Activated T-helper 1 cell treated with anti-CD3 and anti-CD28 coated beads, Interleukin-12 subunit alpha, Interleukin-12 subunit beta, Interleukin-2, Interleukin-4 antibody, amounts not matched to agents 30 ng/mL and 10 ng/mL and 1 ng/mL, durations not matched to agents 14 hours and 24 hours and 36 hours (primary cell): Measurements from ENCODE around the gene TRPV2. TPM values are rescaled to one million over a fixed set of nuclear protein-coding genes. Genes with fewer than 3 reads are reported as not detected.
"Not testable (repeated sequence)": the region's sequence is repeated elsewhere in the genome, so short reads cannot be mapped to it uniquely, and the experiment has no call there.

Experiments
- DNase-seq: peaks from one replicate; pipeline ENCODE4 v3.0.0; 2021; ENCODE audit warnings: low spot score
- H3K27ac Mint-ChIP-seq: one replicate; pipeline ENCODE4 v1.8.0; 2021; ENCODE audit warnings: mild to moderate bottlenecking, mixed read lengths
- H3K27me3 Mint-ChIP-seq: one replicate; pipeline ENCODE4 v1.8.0; 2022; ENCODE audit warnings: mild to moderate bottlenecking, moderate library complexity, mixed read lengths; ENCODE audit not compliant: insufficient read depth
- H3K36me3 Mint-ChIP-seq: one replicate; pipeline ENCODE4 v1.8.0; 2021; ENCODE audit warnings: low read depth, mixed read lengths
- H3K4me1 Mint-ChIP-seq: one replicate; pipeline ENCODE4 v1.8.0; 2021; ENCODE audit warnings: low read depth, mixed read lengths
- H3K4me3 Mint-ChIP-seq: one replicate; pipeline ENCODE4 v1.8.0; 2021; ENCODE audit warnings: mild to moderate bottlenecking, moderate library complexity, mixed read lengths
- H3K9me3 Mint-ChIP-seq: one replicate; pipeline ENCODE4 v1.8.0; 2021; ENCODE audit warnings: mixed read lengths
- intact Hi-C: fragments of 100-400 bp; cut with micrococcal nuclease; formaldehyde crosslinking; loops from one replicate; pipeline ENCODE4 v1.15.1; 2024
- total RNA-seq: library from RNA; stranded (reverse); gene quantifications from 2 replicates; pipeline ENCODE4 v1.2.3, GENCODE V29; 2022

TRPV2 gene
- total RNA-seq, 1 donor from 2014 or later, result 42.2 TPM

GRCh38 chr17:16384557-16384956 lies 30.8 kb upstream of the TRPV2 start:
- Mint-ChIP-seq H3K4me3 (peak overlapping the region; percentile 55), H3K27ac (no peak overlapping the region), H3K27me3 (peaks cover 8% of the 10 kb centered on the region), H3K9me3 (no peaks in the 10 kb centered on the region), H3K4me1 (peaks cover 41% of the 10 kb centered on the region), H3K36me3 (peaks cover 32% of the 10 kb centered on the region)
- intact Hi-C loops, result no loop called here
- DNase-seq, result no peak

DNA sequence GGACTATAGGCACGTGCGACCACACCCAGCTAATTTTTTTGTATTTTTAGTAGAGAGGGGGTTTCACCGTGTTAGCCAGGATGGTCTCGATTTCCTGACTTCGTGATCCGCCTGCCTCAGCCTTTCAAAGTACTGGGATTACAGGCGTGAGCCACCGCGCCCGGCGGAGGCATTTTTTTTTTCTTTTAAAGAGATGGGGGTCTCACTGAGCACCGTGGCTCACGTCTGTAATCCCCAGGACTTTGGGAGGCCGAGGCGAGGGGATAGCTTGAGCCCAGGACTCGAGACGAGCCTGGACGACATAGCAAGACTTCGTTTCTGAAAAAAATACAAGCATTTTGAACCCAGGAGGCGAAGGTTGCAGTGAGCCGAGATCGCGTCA lies 29.3 kb upstream of the TRPV2 start:
- not testable (repeated sequence) for H3K9me3 Mint-ChIP-seq, DNase-seq, H3K27ac Mint-ChIP-seq
- Mint-ChIP-seq H3K4me3 (peak overlapping the region; percentile 87), H3K36me3 (peaks cover 32% of the 10 kb centered on the region), H3K4me1 (peaks cover 36% of the 10 kb centered on the region), H3K27me3 (peaks cover 14% of the 10 kb centered on the region)
- intact Hi-C loops, result loop anchor here (1.0 kb wide), 2 partner anchors 30 to 135 kb away; no protein-coding TSS in a partner anchor

GRCh38 chr17:16391451-16391850 lies 23.9 kb upstream of the TRPV2 start:
- Mint-ChIP-seq H3K36me3 (no peaks in the 10 kb centered on the region), H3K27ac (no peak overlapping the region), H3K4me1 (peaks cover 10% of the 10 kb centered on the region), H3K4me3 (no peak overlapping the region), H3K9me3 (no peaks in the 10 kb centered on the region), H3K27me3 (peaks cover 21% of the 10 kb centered on the region)
- DNase-seq, result no peak
- intact Hi-C loops, result no loop called here

DNA sequence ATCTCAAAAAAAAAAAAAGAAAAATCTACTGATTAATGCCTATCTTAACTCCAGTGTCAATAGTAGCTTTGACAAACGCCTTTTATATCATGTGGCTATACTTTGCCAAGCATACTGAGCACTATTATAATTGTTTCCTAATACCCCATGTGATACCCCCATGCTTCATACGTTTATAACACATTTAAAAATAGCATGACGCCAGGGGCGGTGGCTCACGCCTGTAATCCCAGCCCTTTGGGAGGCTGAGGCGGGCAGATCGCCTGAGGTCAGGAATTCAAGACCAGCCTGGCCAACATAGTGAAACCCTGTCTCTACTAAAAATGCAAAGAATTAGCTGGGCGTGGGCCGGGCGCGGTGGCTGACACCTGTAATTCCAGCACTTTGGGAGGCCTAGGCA lies 22.9 kb upstream of the TRPV2 start:
- H3K36me3 Mint-ChIP-seq, DNase-seq, H3K27ac Mint-ChIP-seq, intact Hi-C loops, H3K4me1 Mint-ChIP-seq, H3K9me3 Mint-ChIP-seq, H3K4me3 Mint-ChIP-seq: not testable (repeated sequence)
- peaks cover 17% of the 10 kb centered on the region for H3K27me3 Mint-ChIP-seq

GRCh38 chr17:16395887-16396286 lies 19.5 kb upstream of the TRPV2 start:
- DNase-seq, H3K4me3 Mint-ChIP-seq, H3K36me3 Mint-ChIP-seq, H3K27ac Mint-ChIP-seq, intact Hi-C loops, H3K9me3 Mint-ChIP-seq: not testable (repeated sequence)
- peaks cover 10% of the 10 kb centered on the region for H3K4me1 Mint-ChIP-seq
- H3K27me3 Mint-ChIP-seq, result peaks cover 11% of the 10 kb centered on the region

GRCh38 chr17:16396693-16397092 lies 18.7 kb upstream of the TRPV2 start:
- peaks cover 10% of the 10 kb centered on the region for H3K4me1 Mint-ChIP-seq
- intact Hi-C loops, H3K4me3 Mint-ChIP-seq, H3K36me3 Mint-ChIP-seq, DNase-seq, H3K27ac Mint-ChIP-seq, H3K9me3 Mint-ChIP-seq: not testable (repeated sequence)
- H3K27me3 Mint-ChIP-seq, result peaks cover 12% of the 10 kb centered on the region

GRCh38 chr17:16398270-16399267 lies 16.8 kb upstream of the TRPV2 start:
- Mint-ChIP-seq H3K4me1 (peaks cover 10% of the 10 kb centered on the region), H3K9me3 (no peaks in the 10 kb centered on the region), H3K36me3 (no peaks in the 10 kb centered on the region), H3K4me3 (no peak overlapping the region), H3K27ac (peak overlapping the region; percentile 5), H3K27me3 (peaks cover 5% of the 10 kb centered on the region)
- no peak for DNase-seq
- intact Hi-C loops, result loop anchor here (2.0 kb wide), 1 partner anchor 18 kb away; the partner anchor contains the start of gene UBB

DNA sequence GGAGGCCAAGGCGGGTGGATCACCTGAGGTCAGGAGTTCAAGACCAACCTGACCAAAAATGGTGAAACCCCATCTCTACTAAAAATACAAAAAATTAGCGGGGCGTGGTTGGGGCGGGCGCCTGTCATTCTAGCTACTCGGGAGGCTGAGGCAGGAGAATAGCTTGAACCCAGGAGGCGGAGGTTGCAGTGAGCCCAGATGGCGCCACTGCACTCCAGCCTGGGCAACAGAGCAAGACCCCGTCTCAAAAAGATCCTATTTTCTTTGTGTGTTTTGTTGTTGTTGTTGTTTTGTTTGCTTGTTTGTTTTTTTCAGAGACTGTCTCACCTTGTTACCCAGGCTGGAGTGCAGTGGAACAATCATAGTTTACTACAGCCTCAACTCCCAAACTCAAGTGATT lies 11.5 kb upstream of the TRPV2 start:
- H3K36me3 Mint-ChIP-seq, H3K4me1 Mint-ChIP-seq, DNase-seq, H3K27ac Mint-ChIP-seq, intact Hi-C loops, H3K9me3 Mint-ChIP-seq, H3K4me3 Mint-ChIP-seq: not testable (repeated sequence)
- H3K27me3 Mint-ChIP-seq, result peaks cover 15% of the 10 kb centered on the region

GRCh38 chr17:16406742-16407674 lies 8.4 kb upstream of the TRPV2 start:
- intact Hi-C loops, result no loop called here
- no peak overlapping the region for H3K27ac Mint-ChIP-seq
- peaks cover 1% of the 10 kb centered on the region for H3K36me3 Mint-ChIP-seq
- H3K4me3 Mint-ChIP-seq, result peak overlapping the region; percentile 19
- no peaks in the 10 kb centered on the region for H3K4me1 Mint-ChIP-seq
- peaks cover 15% of the 10 kb centered on the region for H3K27me3 Mint-ChIP-seq
- DNase-seq, result no peak
- H3K9me3 Mint-ChIP-seq, result no peaks in the 10 kb centered on the region

DNA sequence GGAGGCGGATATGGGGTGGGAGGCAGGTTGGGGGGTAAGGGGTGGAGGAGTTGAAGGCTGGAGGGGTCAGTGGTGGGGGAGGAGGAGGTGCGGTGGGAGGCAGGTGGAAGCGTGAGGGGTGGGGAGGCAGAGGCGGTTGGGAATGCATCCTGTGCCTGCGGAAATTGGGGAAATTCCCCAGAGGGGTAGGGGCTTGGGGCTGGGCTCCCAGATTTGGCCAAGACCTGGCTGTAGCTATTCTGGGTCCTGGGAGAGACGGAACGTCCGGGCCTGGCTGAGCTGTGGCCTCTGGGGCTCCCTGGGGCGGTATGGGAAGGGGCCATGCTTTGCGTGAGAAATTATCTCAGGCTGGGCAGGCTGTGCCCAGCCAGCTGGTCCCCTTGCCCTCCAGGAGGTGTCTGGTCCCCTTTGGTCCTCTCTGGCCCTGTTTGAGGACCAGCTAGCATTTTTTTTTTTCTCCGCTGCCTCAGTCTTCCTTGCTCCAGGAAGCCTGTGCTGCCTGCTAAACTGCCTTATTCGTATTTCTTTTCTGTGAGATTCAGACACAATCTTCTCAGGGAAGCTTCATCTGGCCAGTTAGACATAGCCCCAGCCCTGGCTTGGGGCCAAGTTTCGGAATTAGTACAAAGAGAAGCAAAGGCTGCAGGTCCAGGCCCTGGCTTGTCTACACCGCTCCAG lies 7.3 kb upstream of the TRPV2 start:
- no peak for DNase-seq
- no peaks in the 10 kb centered on the region for H3K4me1 Mint-ChIP-seq
- no peak overlapping the region for H3K4me3 Mint-ChIP-seq
- peaks cover 15% of the 10 kb centered on the region for H3K27me3 Mint-ChIP-seq
- H3K27ac Mint-ChIP-seq, result no peak overlapping the region
- peaks cover 1% of the 10 kb centered on the region for H3K36me3 Mint-ChIP-seq
- H3K9me3 Mint-ChIP-seq, result no peaks in the 10 kb centered on the region
- intact Hi-C loops, result no loop called here

DNA sequence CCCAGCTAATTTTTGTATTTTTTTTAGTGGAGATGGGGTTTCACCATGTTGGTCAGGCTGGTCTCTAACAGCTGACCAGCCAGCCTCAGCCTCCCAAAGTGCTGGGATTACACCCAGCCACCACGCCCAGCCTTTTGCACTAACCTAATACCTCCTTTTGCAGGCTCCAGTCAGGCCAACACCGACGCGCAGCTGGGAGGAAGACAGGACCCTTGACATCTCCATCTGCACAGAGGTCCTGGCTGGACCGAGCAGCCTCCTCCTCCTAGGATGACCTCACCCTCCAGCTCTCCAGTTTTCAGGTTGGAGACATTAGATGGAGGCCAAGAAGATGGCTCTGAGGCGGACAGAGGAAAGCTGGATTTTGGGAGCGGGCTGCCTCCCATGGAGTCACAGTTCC lies 2.0 kb downstream of the TRPV2 start:
- H3K4me1 Mint-ChIP-seq, result peaks cover 49% of the 10 kb centered on the region
- peak overlapping the region; percentile 29 for H3K27ac Mint-ChIP-seq
- no peaks in the 10 kb centered on the region for H3K27me3 Mint-ChIP-seq
- peak overlapping the region; percentile 96 for H3K4me3 Mint-ChIP-seq
- H3K36me3 Mint-ChIP-seq, result peaks cover 35% of the 10 kb centered on the region
- intact Hi-C loops, result loop anchor here (2.0 to 10.0 kb wide), 2 partner anchors 131 to 393 kb away; no protein-coding TSS in a partner anchor
- DNase-seq, result no peak
- no peaks in the 10 kb centered on the region for H3K9me3 Mint-ChIP-seq
